Activated CD4-positive, alpha-beta memory T cell treated with anti-CD3 and anti-CD28 coated beads for 36 hours (primary cell): ENCODE results near the gene CPEB3. TPM values are rescaled to one million over a fixed set of nuclear protein-coding genes. Genes with fewer than 3 reads are reported as not detected.

Experiments used
- CTCF ChIA-PET: fragments of 350-600 bp; sonication (Branson Sonifier 250); formaldehyde crosslinking; loops from one replicate; lab custom pipeline; 2021; ENCODE audit warnings: antibody characterized with exemption, inconsistent platforms; lab: Charles Lee
- POLR2A ChIA-PET: fragments of 350-600 bp; sonication (Branson Sonifier 250); formaldehyde crosslinking; loops from one replicate; lab custom pipeline; 2021; ENCODE audit warnings: antibody characterized with exemption; lab: Charles Lee
- DNase-seq: peaks from one replicate; pipeline ENCODE4 v3.0.0-alpha.2; 2020
- H3K27ac Mint-ChIP-seq: one replicate; pipeline ENCODE4 v1.8.0; 2021; ENCODE audit warnings: mixed read lengths
- H3K27me3 Mint-ChIP-seq: one replicate; pipeline ENCODE4 v1.8.0; 2021; ENCODE audit warnings: mixed read lengths
- H3K36me3 Mint-ChIP-seq: one replicate; pipeline ENCODE4 v1.8.0; 2021; ENCODE audit warnings: mixed read lengths
- H3K4me1 Mint-ChIP-seq: one replicate; pipeline ENCODE4 v1.8.0; 2021; ENCODE audit warnings: low read depth, mixed read lengths
- H3K4me3 Mint-ChIP-seq: one replicate; pipeline ENCODE4 v1.8.0; 2021; ENCODE audit warnings: mild to moderate bottlenecking, mixed read lengths
- H3K9me3 Mint-ChIP-seq: one replicate; pipeline ENCODE4 v1.8.0; 2021; ENCODE audit warnings: mixed read lengths
- intact Hi-C: fragments of 100-400 bp; cut with micrococcal nuclease; formaldehyde crosslinking; loops from one replicate; pipeline ENCODE4 v1.15.1; 2023
- total RNA-seq, 2 experiments: library from RNA; stranded (reverse); gene quantifications; one replicate each; pipeline ENCODE4 v1.2.3, GENCODE V29; 2021

CPEB3 gene
- total RNA-seq, 2 experiments from 2014 or later: 1.4 to 1.6 TPM

DNA sequence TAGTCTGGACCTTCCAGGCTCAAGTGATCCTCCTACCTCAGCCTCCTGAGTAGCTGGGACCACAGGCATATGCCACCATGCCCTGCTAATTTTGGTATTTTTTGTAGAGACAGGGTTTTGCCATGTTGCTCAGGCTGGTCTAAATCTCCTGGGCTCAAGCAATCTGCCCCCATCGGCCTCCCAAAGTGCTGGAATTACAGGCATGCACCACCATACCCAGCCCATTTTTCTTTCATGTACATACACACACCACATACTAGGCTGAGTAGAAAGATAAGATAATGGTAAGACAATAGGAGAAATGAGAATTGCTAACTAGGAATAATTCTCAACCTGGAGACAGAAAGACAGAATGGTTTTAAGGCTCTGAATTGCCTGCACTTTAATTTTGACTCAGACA, 83.8 kb downstream of the CPEB3 start:
- H3K4me1 Mint-ChIP-seq: peaks cover 8% of the 10 kb centered on the region
- no peak overlapping the region for H3K4me3 Mint-ChIP-seq
- H3K27me3 Mint-ChIP-seq: no peaks in the 10 kb centered on the region
- DNase-seq: no peak
- no peaks in the 10 kb centered on the region for H3K36me3 Mint-ChIP-seq
- ChIA-PET CTCF (no interaction called here), POLR2A (no interaction called here)
- no peak overlapping the region for H3K27ac Mint-ChIP-seq
- intact Hi-C loops: no loop called here
- H3K9me3 Mint-ChIP-seq: no peaks in the 10 kb centered on the region

DNA sequence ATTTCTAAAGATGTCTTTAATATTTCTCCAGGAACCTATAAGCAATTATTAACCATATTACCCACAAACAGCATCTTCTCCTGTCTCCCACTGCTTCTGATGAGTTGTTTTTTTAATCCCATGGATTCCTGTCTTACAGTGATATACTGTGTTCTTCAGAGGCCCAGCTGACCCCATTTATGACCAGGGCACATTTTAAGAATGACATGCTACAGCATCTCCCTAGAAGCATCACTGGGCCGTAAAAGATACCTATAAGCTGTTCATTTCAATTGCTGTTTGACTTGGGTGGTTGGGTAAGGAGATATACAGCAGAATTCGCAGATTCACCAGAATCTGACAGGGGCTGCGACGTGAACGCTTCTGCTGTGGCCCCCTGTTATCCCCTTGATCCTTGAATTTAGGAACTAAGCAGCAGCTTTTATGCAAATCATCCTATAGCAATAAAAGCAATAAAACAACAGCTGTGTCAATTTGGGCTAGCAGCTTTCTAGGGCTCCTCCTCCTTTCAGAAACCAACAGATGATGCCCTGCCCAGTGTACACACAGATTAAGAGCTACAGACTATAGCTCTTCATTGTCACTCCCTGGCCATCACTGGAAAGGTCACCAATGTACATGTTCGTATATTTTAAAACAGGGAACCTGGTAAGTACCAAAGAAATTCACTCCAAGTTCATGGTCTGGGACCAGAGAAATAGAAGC, 86.8 kb downstream of the CPEB3 start:
- no peak for DNase-seq
- H3K4me1 Mint-ChIP-seq: no peaks in the 10 kb centered on the region
- no peaks in the 10 kb centered on the region for H3K36me3 Mint-ChIP-seq
- H3K27ac Mint-ChIP-seq: no peak overlapping the region
- no peaks in the 10 kb centered on the region for H3K27me3 Mint-ChIP-seq
- CTCF ChIA-PET: no interaction called here
- H3K9me3 Mint-ChIP-seq: no peaks in the 10 kb centered on the region
- intact Hi-C loops: no loop called here
- POLR2A ChIA-PET: no interaction called here
- H3K4me3 Mint-ChIP-seq: no peak overlapping the region

- no peaks in the 10 kb centered on the region for H3K9me3 Mint-ChIP-seq
- no peaks in the 10 kb centered on the region for H3K4me1 Mint-ChIP-seq
- intact Hi-C loops: no loop called here
- CTCF ChIA-PET: no interaction called here
- H3K4me3 Mint-ChIP-seq: no peak overlapping the region
- no peak for DNase-seq
- H3K27me3 Mint-ChIP-seq: no peaks in the 10 kb centered on the region
- POLR2A ChIA-PET: no interaction called here
- no peaks in the 10 kb centered on the region for H3K36me3 Mint-ChIP-seq
- H3K27ac Mint-ChIP-seq: no peak overlapping the region
Observed at GRCh38 chr10:92202536-92202935, 88.3 kb downstream of the CPEB3 start.

DNA sequence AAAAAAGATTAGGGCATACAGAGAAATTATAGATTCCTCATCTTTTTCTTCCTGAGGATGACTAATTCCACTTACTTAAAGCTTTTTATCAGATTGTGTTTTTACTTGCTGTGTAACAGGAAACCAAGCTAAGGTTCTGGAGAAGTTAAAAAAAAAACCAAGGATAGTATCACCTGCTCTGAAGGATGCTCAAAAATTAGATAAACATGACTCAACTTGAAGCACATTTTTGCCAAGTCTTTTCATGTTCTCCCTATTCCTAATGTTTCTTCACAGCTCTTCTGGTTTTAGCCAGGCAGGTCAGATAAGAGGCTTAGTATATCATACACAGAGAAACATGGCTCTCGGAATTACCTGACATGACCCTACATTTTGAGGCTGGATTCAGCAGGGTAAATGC, 90.3 kb downstream of the CPEB3 start:
- H3K4me1 Mint-ChIP-seq: no peaks in the 10 kb centered on the region
- no peak for DNase-seq
- no peak overlapping the region for H3K27ac Mint-ChIP-seq
- H3K36me3 Mint-ChIP-seq: no peaks in the 10 kb centered on the region
- no peaks in the 10 kb centered on the region for H3K27me3 Mint-ChIP-seq
- no peaks in the 10 kb centered on the region for H3K9me3 Mint-ChIP-seq
- intact Hi-C loops: no loop called here
- POLR2A ChIA-PET: no interaction called here
- CTCF ChIA-PET: interaction anchor here (0.7 kb wide), 1 partner anchor 92 kb away, joined by 3 read pairs; no protein-coding TSS in a partner anchor
- H3K4me3 Mint-ChIP-seq: no peak overlapping the region

GRCh38 chr10:92187101-92187500, 103.8 kb downstream of the CPEB3 start:
- H3K36me3 Mint-ChIP-seq: no peaks in the 10 kb centered on the region
- intact Hi-C loops: no loop called here
- H3K27me3 Mint-ChIP-seq: no peaks in the 10 kb centered on the region
- H3K4me3 Mint-ChIP-seq: no peak overlapping the region
- no peak overlapping the region for H3K27ac Mint-ChIP-seq
- CTCF ChIA-PET: no interaction called here
- no peaks in the 10 kb centered on the region for H3K9me3 Mint-ChIP-seq
- POLR2A ChIA-PET: no interaction called here
- H3K4me1 Mint-ChIP-seq: no peaks in the 10 kb centered on the region
- DNase-seq: no peak

DNA sequence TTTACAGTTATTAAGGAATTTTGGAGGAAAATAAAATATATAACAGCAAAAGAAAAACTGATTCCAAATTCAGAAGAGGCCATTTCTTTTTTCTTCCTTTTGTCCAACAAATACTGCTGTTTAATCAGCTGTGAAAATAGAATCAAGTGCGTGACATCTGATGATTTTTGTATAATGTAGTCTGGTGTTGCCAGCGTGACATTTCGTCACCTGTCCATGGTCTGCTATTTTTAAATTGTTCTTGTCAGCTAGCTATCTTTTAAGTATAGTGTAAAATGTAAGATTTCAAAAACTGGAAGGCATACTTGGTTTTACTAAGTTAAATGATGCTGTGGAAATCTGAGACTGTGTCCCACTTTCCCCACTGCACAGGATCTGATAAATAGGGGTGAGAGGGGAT, 105.9 kb downstream of the CPEB3 start:
- H3K27ac Mint-ChIP-seq: no peak overlapping the region
- no peaks in the 10 kb centered on the region for H3K27me3 Mint-ChIP-seq
- no peaks in the 10 kb centered on the region for H3K4me1 Mint-ChIP-seq
- DNase-seq: no peak
- H3K4me3 Mint-ChIP-seq: no peak overlapping the region
- H3K36me3 Mint-ChIP-seq: no peaks in the 10 kb centered on the region
- ChIA-PET POLR2A (no interaction called here), CTCF (no interaction called here)
- H3K9me3 Mint-ChIP-seq: no peaks in the 10 kb centered on the region
- intact Hi-C loops: no loop called here

- Mint-ChIP-seq H3K36me3 (peaks cover 5% of the 10 kb centered on the region), H3K27ac (no peak overlapping the region), H3K9me3 (no peaks in the 10 kb centered on the region), H3K4me3 (no peak overlapping the region), H3K4me1 (no peaks in the 10 kb centered on the region), H3K27me3 (no peaks in the 10 kb centered on the region)
- ChIA-PET POLR2A (no interaction called here), CTCF (interaction anchor here (0.7 kb wide), 1 partner anchor 93 kb away, joined by 3 read pairs; no protein-coding TSS in a partner anchor)
- no peak for DNase-seq
- intact Hi-C loops: no loop called here
Observed at GRCh38 chr10:92183199-92183598, 107.7 kb downstream of the CPEB3 start.

GRCh38 chr10:92181575-92181974, 109.3 kb downstream of the CPEB3 start:
- CTCF ChIA-PET: no interaction called here
- no peaks in the 10 kb centered on the region for H3K9me3 Mint-ChIP-seq
- no peaks in the 10 kb centered on the region for H3K4me1 Mint-ChIP-seq
- intact Hi-C loops: no loop called here
- no peak overlapping the region for H3K4me3 Mint-ChIP-seq
- H3K27ac Mint-ChIP-seq: no peak overlapping the region
- H3K36me3 Mint-ChIP-seq: peaks cover 10% of the 10 kb centered on the region
- POLR2A ChIA-PET: no interaction called here
- no peak for DNase-seq
- no peaks in the 10 kb centered on the region for H3K27me3 Mint-ChIP-seq

GRCh38 chr10:92180399-92180798, 110.5 kb downstream of the CPEB3 start:
- POLR2A ChIA-PET: no interaction called here
- intact Hi-C loops: no loop called here
- DNase-seq: no peak
- H3K4me3 Mint-ChIP-seq: no peak overlapping the region
- no peaks in the 10 kb centered on the region for H3K27me3 Mint-ChIP-seq
- H3K27ac Mint-ChIP-seq: no peak overlapping the region
- CTCF ChIA-PET: no interaction called here
- no peaks in the 10 kb centered on the region for H3K4me1 Mint-ChIP-seq
- peaks cover 11% of the 10 kb centered on the region for H3K36me3 Mint-ChIP-seq
- H3K9me3 Mint-ChIP-seq: no peaks in the 10 kb centered on the region

GRCh38 chr10:92177546-92177945, 113.3 kb downstream of the CPEB3 start:
- ChIA-PET POLR2A (no interaction called here), CTCF (no interaction called here)
- peaks cover 11% of the 10 kb centered on the region for H3K36me3 Mint-ChIP-seq
- intact Hi-C loops: no loop called here
- no peaks in the 10 kb centered on the region for H3K4me1 Mint-ChIP-seq
- DNase-seq: no peak
- H3K9me3 Mint-ChIP-seq: no peaks in the 10 kb centered on the region
- no peaks in the 10 kb centered on the region for H3K27me3 Mint-ChIP-seq
- no peak overlapping the region for H3K4me3 Mint-ChIP-seq
- H3K27ac Mint-ChIP-seq: no peak overlapping the region

DNA sequence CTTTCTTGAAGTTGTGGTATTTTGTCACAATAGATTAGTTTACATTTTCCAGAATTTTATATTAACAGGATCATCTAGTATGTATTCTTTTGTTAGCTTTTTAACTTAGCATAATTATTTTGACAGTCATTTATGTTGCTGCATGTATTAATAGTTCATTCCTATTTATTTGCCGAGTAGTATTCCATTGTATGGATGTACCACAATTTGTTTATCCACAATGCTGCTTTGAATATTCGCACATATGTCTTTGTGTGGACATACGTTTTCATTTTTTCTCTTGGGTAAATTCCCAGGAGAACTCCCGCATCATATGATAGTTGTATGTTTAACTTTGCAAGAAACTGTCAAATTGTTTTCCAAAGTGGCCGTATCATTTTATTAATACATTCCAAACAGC, 115.7 kb downstream of the CPEB3 start:
- CTCF ChIA-PET: interaction anchor here (0.5 kb wide), 1 partner anchor 192 kb away, joined by 3 read pairs; no protein-coding TSS in a partner anchor
- POLR2A ChIA-PET: no interaction called here
- Mint-ChIP-seq H3K4me1 (no peaks in the 10 kb centered on the region), H3K9me3 (no peaks in the 10 kb centered on the region), H3K27ac (no peak overlapping the region), H3K27me3 (no peaks in the 10 kb centered on the region), H3K36me3 (peaks cover 11% of the 10 kb centered on the region), H3K4me3 (no peak overlapping the region)
- intact Hi-C loops: no loop called here
- no peak for DNase-seq

DNA sequence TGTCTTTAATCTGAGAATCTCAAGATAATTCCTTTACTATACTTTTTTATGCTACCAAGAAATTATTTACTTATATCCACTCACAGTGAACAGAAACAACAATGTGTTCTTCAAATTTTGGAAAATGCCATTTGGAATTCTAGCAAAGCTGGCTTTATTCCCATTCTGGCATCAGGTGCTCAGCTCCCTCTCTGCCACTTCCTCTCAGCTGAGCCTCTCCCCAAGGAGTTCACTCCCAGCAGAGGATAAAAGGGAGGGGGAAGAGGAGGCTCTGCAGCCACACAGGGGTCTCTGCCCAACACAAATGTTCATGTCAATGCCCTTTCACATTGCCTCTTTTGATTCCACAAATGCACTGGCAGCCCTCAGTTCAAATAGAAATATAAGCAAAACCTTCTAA, 116.9 kb downstream of the CPEB3 start:
- ChIA-PET CTCF (no interaction called here), POLR2A (no interaction called here)
- H3K36me3 Mint-ChIP-seq: peaks cover 18% of the 10 kb centered on the region
- no peak for DNase-seq
- intact Hi-C loops: no loop called here
- no peaks in the 10 kb centered on the region for H3K4me1 Mint-ChIP-seq
- H3K27ac Mint-ChIP-seq: no peak overlapping the region
- no peaks in the 10 kb centered on the region for H3K27me3 Mint-ChIP-seq
- peaks cover 8% of the 10 kb centered on the region for H3K9me3 Mint-ChIP-seq
- no peak overlapping the region for H3K4me3 Mint-ChIP-seq

DNA sequence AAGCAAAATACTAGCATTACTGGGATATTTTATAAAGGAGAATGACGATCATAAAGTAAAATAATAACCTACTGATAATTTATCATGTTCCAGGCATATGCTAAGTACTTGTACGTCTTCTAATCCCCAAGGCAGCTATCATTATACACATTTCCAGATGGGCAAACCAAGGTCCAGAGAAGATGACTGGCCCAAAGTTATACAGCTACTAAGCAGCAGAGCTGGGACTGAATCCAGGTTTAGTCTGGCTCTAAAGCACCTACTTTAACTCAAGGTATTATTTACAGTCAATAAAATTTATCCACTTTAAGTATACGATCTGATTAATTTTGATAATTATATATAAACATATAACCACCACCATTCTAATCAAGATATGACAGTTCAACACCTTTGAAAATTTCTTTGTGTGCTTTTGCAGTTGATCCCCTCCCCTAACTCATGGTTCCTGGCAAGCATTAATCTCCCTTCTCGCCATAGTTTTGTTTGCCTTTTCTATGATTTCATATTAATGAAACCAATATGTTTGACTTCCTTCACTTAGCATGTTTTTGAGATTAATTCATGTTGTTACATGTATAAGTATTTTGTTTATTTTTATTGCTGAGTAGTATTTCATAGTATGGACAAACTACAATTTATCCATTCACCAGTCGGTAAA, 126.7 kb downstream of the CPEB3 start:
- CTCF ChIA-PET: no interaction called here
- Mint-ChIP-seq H3K36me3 (peaks cover 18% of the 10 kb centered on the region), H3K4me1 (no peaks in the 10 kb centered on the region), H3K27ac (no peak overlapping the region), H3K27me3 (no peaks in the 10 kb centered on the region), H3K9me3 (peaks cover 17% of the 10 kb centered on the region), H3K4me3 (no peak overlapping the region)
- POLR2A ChIA-PET: no interaction called here
- no peak for DNase-seq
- intact Hi-C loops: no loop called here
